ENCODE measurements around the gene CDKAL1. TPM values are rescaled to one million over a fixed set of nuclear protein-coding genes. Genes with fewer than 3 reads are reported as not detected.
"Not testable (repeated sequence)": the region's sequence is repeated elsewhere in the genome, so short reads cannot be mapped to it uniquely, and the experiment has no call there.

Gene CDKAL1
- total RNA-seq, 1 donor from 2014 or later = 11.2 TPM

- no peak for DNase-seq (ENCODE audit: extremely low read depth, low read depth, low spot score)
Measured at GRCh38 chr6:21049148-21049547, 514.9 kb downstream of the CDKAL1 start.

- DNase-seq (ENCODE audit: extremely low read depth, low read depth, low spot score) = no peak
Measured at GRCh38 chr6:21049572-21049971, 515.3 kb downstream of the CDKAL1 start.

- no peak for DNase-seq (ENCODE audit: extremely low read depth, low read depth, low spot score)
Measured at GRCh38 chr6:21050935-21051334, 516.7 kb downstream of the CDKAL1 start.

- DNase-seq (ENCODE audit: extremely low read depth, low read depth, low spot score) = no peak
Measured at GRCh38 chr6:21051777-21052176, 517.5 kb downstream of the CDKAL1 start.

- DNase-seq (ENCODE audit: extremely low read depth, low read depth, low spot score) = no peak
Measured at GRCh38 chr6:21053612-21054011, 519.4 kb downstream of the CDKAL1 start.

GRCh38 chr6:21055480-21055879, 521.2 kb downstream of the CDKAL1 start:
- not testable (repeated sequence) for DNase-seq (ENCODE audit: extremely low read depth, low read depth, low spot score)

GRCh38 chr6:21061892-21062291, 527.6 kb downstream of the CDKAL1 start:
- DNase-seq (ENCODE audit: extremely low read depth, low read depth, low spot score) = no peak

GRCh38 chr6:21064756-21065340, 530.6 kb downstream of the CDKAL1 start:
- DNase-seq (ENCODE audit: extremely low read depth, low read depth, low spot score) = no peak

- peak; percentile 64 for DNase-seq (ENCODE audit: extremely low read depth, low read depth, low spot score)
Measured at GRCh38 chr6:21067521-21067920, 533.3 kb downstream of the CDKAL1 start.

GRCh38 chr6:21070620-21071019, 536.4 kb downstream of the CDKAL1 start:
- DNase-seq (ENCODE audit: extremely low read depth, low read depth, low spot score) = no peak

GRCh38 chr6:21071780-21072468, 537.7 kb downstream of the CDKAL1 start:
- no peak for DNase-seq (ENCODE audit: extremely low read depth, low read depth, low spot score)

- DNase-seq (ENCODE audit: extremely low read depth, low read depth, low spot score) = no peak
Measured at GRCh38 chr6:21073318-21073839, 539.1 kb downstream of the CDKAL1 start.

- DNase-seq (ENCODE audit: extremely low read depth, low read depth, low spot score) = no peak
Measured at GRCh38 chr6:21074484-21074883, 540.2 kb downstream of the CDKAL1 start.

- no peak for DNase-seq (ENCODE audit: extremely low read depth, low read depth, low spot score)
Measured at GRCh38 chr6:21075986-21076385, 541.7 kb downstream of the CDKAL1 start.

GRCh38 chr6:21078497-21078896, 544.2 kb downstream of the CDKAL1 start:
- no peak for DNase-seq (ENCODE audit: extremely low read depth, low read depth, low spot score)

- no peak for DNase-seq (ENCODE audit: extremely low read depth, low read depth, low spot score)
Measured at GRCh38 chr6:21079468-21080048, 545.3 kb downstream of the CDKAL1 start.

- no peak for DNase-seq (ENCODE audit: extremely low read depth, low read depth, low spot score)
Measured at GRCh38 chr6:21080221-21080620, 546.0 kb downstream of the CDKAL1 start.

GRCh38 chr6:21082091-21082490, 547.8 kb downstream of the CDKAL1 start:
- DNase-seq (ENCODE audit: extremely low read depth, low read depth, low spot score) = no peak

GRCh38 chr6:21083708-21084107, 549.5 kb downstream of the CDKAL1 start:
- no peak for DNase-seq (ENCODE audit: extremely low read depth, low read depth, low spot score)

- DNase-seq (ENCODE audit: extremely low read depth, low read depth, low spot score) = no peak
Measured at GRCh38 chr6:21084656-21085055, 550.4 kb downstream of the CDKAL1 start.

GRCh38 chr6:21085211-21085610, 551.0 kb downstream of the CDKAL1 start:
- no peak for DNase-seq (ENCODE audit: extremely low read depth, low read depth, low spot score)

- DNase-seq (ENCODE audit: extremely low read depth, low read depth, low spot score) = no peak
Measured at GRCh38 chr6:21085643-21086042, 551.4 kb downstream of the CDKAL1 start.

Measured in glomerular endothelial cell (primary cell).